Measurements from ENCODE around the gene LGR6. TPM values are rescaled to one million over a fixed set of nuclear protein-coding genes. Genes with fewer than 3 reads are reported as not detected.
A peak's percentile ranks its signal among the peaks of the same experiment; 100 is the strongest.

LGR6 gene
- total RNA-seq, 1 experiment from 2014 or later, result not detected

DNA sequence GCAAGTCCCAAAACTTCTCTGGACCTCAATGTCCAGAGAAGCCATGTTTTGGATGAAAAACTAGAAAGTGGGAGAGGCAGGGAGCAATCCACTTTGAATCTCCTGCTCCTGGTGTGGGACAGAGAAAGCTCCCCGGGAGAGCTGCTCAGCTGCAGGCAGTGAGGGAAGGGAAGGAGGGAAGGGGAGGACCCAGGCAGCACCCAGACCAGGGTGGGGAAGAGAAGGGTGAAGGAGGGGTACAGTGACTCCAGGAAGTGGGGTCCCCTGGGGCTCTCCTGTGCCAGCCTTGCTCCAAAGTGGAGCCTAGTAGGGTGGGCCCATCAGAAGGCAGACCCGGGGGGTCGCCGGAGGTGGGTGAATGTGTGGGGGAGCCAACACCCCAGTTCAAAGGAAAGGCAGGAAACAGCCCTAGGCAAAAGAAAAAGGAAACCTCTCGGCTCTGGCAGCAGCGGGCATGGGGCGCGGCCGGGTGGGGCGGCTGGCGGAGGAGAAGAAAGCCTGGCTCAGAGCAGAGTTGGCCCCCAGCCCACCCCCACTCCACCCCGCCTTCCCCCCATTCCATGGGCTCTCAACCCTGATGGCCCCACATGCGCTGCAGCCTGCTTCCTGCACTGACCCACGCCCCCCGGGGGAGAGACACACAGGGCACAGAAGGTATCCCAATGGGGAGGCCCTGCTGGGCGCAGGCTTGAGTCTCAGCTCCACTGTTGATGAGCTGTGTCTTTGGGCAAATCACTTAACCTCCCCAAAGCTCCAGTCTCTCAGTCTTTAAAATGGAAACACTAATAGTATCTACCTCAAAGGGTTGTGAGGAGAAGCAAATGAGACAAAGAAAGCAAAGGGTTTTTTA is 5.7 kb downstream of the LGR6 start:
- DNase-seq (ENCODE audit: low spot score), result no peak

DNA sequence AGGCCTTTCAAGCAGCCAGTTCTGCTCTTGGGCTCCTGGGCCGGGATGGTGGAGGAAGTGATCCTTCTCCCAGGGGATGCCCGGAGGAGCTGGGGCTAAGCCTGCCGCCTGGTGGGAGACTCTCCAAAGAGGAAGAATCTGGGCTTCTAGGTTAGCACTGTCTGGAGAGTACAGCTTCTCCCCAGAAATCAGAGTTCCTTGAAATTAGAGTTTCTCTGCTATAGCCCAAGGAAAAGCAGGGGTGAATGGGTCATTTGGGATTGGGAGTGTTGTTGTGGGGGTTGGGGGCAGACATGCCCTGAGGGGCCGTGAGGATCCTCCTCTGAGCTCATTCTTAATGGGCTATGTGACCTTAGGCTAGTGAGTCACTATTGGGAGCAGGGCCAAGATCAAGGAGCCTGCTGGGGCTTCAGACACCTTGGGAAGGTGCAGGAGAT is 6.5 kb downstream of the LGR6 start:
- no peak for DNase-seq (ENCODE audit: low spot score)

DNA sequence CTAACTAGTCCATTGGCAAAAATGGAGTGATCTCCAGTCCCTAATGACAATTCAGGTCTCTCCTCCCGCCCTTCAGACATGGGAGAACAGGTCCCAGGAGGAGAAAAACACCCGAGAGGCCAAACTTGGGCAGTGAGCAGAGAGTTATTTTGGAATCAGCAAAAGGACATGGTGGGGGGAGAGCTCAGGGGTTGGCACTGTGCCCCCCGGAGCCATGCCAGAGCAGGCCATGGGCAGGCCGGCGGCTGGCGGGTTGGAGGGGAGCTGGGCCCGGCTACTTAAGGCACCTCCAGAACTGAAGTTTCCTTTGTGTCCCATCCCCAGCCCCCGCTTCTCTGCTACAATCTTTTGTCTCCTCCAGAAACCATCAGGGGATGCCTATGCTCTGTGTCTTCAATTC is 7.1 kb downstream of the LGR6 start:
- no peak for DNase-seq (ENCODE audit: low spot score)

DNA sequence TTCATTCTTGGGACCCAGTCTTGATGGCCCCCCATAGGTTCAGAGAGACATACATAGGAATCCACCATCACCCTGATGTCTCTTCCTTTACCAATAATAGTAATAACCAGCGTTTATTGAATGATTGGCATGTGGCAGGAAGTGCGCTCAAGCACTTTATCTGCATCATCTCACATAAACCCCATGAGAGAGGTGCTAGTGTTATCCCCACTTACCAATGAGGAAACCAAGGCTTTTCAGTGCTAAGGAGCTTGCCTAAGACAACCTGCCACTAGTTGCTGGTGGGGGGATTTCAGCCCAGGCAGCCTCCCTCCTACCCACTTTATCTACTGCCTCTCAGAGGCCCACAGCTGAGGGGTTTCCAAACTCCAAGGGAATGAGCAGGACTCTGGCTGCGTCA is 7.7 kb downstream of the LGR6 start:
- DNase-seq (ENCODE audit: low spot score), result no peak

DNA sequence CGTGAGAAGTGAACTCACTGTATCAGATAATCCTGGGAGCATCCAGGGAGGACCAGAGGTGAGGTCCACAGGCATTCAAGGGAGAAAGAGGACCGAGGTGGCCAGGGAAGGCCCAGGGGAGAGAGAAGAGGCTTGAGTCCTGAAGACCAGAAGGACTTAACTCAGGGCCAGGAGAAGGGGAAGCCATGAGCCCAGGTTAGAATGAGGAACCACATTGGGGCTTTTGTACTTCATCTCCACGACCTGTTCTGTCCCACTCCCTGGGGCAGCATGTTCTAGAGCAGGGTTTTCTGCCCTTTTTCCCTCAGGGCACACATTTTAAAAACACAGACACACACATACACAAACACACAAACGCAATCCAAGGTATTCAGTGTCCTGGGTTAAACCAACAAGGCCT is 8.4 kb downstream of the LGR6 start:
- DNase-seq (ENCODE audit: low spot score), result no peak

DNA sequence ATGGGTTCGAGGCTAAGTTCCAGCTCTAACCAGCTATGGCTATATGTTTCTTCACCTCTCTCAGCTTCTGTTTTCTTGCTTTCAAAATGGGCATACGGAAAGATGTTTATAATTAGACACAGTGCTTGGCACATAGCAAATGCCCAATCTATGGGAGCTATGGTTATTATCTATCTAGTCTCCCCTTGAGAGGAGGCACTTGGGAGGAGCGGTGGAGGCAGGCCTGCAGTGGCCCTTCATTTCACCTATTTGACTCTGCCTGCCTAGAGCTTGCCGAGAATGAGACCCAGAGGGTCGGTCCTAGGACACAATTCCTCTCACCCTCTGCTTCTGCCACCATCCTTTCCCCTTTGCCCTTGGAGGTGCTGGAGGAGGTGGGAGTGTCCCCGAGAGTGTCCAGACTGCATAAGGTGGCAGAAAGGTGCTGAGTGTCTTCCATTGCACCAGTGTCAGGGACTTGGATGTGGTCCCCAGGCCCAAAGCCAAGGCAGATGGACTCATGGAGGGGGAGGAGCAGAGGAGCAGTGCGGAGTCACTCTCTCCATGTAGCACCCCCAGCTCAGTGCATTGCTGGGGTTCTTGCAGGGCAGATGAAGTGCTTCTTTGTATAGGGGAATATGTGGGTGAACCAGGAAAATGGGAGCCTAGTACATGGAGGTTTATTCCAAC is 9.0 kb downstream of the LGR6 start:
- DNase-seq (ENCODE audit: low spot score), result no peak

DNA sequence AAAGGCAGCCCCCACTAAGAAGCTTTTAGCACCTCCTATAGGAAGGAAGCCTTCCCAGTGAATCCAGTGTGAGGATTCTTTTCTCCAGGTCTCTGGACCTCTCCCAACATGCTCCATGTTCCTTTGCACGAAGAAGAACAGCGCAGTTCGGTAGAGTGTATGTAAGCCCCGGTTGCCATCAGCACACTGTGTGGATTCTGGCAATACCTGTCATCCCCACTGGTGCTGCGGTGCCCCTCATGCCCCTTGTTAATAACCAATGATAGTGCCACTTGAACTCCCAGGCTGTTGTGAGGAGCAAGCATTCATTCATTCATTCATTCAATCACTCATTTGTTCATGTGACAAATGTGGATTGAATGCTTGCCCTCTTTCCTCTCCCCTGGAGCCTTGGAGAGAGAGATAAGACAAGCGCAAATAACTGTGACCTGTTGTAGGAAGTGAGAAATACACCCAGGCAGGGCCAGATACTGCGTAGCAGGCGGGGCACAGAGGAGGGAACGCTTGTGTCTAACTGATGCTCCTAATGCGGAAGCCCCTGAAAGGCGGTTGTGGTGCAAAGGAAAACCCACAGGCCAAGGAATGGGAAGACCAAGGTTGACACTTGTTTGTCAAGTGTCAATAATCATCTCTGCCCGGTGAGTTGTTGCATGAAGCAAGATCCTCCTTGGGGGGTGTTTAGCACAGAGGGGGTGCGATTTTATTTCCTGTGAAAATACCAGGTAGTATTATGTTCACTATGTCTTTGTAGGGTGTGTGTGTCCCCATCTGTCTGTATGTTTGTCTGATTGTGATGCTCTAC is 9.8 kb downstream of the LGR6 start:
- DNase-seq (ENCODE audit: low spot score), result no peak

DNA sequence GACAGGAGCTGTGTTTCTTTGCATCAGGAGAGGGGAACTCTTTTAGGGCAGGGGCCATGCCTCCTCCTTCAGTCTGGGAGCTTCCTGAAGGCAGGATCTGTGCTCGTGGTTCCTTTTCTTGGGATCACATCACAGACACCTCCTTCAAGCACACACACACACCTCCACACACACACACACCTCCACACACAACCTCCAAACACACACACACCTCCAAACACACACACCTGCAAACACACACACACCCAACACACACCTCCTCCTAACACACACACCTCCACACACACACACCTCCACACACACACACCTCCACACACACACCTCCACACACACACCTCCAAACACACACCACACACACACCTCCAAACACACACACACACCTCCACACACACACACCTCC is 10.5 kb downstream of the LGR6 start:
- no peak for DNase-seq (ENCODE audit: low spot score)

DNA sequence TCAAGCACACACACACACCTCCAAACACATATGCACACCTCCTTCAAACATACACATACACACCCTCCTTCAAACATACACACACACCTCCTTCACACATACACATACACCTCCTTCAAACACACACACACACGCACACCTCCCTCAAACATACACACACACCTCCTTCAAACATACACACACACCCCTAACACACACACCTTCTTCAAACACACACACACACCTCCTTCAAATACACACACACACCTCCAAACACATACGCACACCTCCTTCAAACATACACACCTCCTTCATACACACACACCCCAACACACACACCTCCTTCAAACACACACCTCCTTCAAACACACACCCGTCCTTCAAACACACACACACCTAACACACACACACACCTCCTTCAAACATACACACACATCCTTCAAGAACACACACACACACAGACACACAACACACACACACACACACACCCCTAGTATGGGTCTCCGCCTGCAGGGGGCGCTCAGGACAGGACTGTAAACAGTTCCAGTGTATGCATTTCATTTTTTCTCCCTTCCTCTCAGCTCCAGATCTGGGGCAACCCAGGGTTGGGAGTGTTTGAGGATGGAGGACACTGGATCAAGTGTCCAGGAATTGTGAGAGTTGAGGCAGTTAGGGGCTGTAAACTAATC is 12.1 kb downstream of the LGR6 start:
- DNase-seq (ENCODE audit: low spot score), result no peak

DNA sequence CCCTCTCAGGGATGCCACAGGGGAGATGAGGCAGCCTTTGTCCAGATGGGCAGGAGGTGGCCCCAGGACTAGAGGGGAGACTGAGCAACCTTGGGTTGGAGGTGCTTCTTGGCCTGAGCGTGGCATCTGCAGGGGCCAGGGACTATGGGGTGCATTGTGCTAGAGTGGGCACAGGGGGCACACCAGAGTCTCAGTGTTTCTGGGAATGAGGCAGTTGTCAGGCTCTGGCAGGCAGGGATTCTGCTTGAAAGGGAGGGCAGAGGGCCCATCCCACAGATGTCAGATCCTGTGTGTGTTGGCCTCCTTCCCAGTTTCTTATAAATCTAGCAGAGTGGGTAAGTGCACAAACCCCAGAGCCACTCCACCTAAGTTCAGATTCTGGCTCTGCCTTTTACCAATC is 13.7 kb downstream of the LGR6 start:
- DNase-seq (ENCODE audit: low spot score), result peak; percentile 75

DNA sequence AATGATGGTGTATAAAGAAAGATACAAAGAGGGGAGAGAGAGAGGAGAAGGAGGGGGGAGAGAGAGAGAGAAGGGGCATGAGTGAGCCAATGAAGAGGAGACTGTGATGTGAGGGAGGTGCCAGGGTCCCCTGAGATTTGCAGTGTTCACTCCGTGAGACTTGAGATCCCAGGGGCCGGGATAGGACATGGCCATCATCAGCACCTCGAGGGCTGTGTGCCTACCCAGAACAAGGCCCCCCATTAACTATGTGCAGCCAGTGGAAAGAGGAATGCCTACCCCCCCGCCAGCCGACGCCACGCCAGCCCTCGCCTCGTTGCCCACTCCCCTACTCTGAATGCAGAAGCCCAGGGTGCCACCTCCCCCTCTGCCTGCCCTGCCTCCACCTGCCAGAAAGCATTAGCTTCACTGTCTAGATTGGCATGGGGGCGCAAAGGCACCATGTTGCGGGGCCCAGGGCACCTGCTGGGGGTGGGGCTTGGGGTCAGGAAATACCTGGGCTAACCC is 14.8 kb downstream of the LGR6 start:
- DNase-seq (ENCODE audit: low spot score), result no peak

DNA sequence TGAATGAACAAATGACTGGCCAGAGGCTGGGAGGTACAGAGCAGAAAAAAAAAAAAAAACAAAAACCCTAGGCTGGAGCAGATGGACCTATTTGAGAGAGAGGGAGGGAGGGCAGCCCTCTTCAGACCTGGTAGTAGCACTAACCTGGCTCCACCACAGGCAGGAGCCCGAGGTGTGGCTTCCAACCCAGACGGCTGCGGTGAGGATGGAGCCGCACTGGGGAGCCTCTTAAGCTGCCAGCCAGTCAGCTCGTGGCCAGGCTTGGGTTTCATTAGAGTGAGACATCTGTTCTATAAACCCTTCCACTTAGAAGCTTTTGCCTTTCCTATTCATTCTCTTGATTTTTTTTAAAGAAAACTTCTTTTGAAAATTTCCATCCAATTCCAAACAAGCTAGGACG is 16.8 kb downstream of the LGR6 start:
- peak; percentile 55 for DNase-seq (ENCODE audit: low spot score)

DNA sequence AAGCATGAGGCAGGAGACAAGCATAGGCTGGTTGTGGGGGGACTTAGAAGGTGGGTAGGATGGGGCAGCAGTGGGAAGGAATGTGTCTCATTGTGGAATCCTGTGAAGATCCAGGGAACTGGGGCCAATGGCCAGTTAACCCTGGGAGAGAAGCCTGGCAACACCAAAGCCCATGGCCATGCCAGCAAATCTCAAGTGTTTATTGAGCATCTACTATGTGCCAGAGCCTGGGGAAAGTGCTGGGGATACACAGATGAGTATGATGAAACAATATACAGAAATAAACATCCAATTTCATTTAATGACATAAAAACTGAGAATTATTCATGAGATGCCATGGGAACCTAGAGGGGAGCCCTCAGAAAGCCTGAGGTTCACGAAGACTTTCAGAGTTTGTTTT is 17.4 kb downstream of the LGR6 start:
- no peak for DNase-seq (ENCODE audit: low spot score)

DNA sequence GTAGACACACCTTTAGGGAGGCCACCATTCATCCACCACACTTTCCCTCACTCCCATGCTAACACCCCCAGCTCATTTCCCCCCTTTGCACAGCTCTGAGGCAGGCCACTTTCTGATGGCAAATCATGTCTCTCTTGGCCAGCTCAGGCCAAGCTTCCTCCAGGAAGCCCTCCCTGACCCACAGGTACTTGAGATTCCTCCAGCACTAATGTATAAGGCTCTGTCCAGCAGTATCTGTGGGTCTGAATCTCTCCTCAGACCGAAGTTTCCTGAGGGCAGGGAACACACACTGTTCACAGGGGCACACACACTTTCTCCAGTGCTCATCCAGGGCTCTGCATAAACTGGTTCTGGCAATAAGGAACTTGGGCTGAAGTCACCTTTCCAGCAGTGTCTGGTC is 19.2 kb downstream of the LGR6 start:
- DNase-seq (ENCODE audit: low spot score), result no peak

DNA sequence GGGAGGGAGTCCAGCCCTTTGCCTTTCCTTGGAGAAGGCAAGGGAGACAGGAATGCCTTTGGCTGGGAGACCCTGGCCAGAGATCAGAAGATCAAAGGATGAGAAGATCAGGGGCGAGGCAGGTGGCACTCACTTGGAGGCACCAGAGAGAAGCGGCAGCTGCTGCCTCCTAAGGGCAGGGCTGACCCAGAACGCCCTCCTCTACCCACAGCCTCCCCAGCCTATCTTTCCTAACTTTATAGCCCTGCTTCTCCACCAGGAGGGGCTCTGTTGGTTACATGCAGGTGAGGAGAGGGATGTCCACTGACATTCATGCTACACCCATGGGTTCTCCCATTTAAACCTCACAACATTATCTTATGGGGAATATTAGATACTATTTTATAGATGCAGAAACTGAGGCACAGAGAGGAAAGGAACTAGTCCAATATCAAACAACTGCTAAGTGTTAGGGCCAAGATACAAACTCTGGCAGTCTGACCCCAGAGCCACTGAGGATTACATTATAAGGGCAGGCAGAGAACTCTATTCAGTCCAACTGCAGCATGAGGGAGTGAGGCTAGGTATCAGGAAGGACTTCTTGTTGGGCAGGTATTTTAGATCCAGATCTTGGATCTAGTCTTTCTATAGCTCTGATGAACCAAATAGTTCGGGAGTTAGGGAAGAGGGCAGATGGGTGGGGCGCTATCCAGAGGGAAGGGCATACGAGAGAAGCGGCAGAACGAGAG is 19.9 kb downstream of the LGR6 start:
- no peak for DNase-seq (ENCODE audit: low spot score)

DNA sequence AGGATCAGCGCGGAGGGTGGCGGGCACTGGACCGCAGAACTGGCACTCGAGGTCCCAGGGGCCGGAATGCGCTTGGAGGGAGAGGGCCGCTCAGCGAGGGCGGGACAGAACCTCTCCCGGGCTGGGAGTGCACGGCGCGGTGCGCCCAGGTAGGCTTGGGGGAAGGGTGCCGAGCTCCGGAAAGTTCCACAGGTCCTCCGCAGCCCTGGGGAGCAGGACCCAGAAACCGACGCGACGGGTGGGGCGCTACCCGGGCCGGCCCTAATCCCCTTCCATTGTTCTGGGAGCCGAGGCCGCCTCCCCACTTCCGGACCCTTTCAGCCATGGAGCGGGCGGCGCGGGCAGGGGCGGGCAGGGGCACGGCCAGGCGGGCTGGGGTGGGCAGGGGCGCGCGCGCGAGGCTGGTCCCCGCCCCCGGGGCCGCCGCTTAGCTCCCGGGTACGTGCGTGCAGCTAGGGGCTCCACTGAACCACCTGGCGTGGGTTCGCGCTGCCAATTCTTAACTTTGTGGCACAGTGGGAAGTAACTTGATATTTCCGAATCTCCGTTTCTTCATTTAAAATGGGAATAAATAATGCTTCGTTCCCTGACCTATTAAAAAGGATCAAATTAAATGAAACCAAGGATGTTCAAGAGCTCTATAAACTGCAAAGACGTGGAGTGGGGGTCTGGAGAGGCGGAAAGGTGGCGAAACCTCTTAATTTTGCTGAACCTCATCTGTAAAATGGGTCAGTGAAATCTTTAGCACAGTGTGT is 20.7 kb downstream of the LGR6 start:
- DNase-seq (ENCODE audit: low spot score), result no peak

DNA sequence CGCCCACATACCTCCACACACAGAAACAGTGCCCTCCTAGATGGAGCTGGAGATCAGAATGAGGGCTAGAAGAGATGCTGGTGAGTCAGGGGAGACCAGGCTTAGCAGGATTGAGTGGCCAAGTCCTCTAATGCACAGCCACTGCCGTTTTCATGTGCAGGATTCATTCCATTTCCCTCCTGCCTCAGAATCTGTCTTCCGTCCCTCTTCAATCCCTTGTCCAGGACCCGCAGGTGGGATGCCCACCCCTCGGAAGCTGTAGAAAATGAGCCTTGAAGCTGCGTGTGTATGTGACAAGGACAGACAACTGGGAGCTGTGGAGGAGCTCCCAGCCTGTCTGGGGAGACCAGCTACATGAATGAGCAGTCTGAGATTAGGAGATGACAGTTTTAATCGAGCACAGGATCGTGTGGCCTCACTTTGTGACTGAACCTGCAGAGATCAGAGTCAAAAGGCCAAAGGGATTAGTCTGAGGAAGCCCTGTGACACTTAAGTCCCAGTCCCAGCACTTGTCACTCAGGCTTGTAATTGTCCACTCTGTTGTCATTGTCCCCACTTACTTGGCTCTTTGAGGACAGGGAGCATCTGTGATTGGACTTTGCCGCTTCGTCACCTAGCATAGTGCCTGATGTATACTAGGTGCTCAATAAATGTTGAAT is 22.0 kb downstream of the LGR6 start:
- DNase-seq (ENCODE audit: low spot score), result no peak

DNA sequence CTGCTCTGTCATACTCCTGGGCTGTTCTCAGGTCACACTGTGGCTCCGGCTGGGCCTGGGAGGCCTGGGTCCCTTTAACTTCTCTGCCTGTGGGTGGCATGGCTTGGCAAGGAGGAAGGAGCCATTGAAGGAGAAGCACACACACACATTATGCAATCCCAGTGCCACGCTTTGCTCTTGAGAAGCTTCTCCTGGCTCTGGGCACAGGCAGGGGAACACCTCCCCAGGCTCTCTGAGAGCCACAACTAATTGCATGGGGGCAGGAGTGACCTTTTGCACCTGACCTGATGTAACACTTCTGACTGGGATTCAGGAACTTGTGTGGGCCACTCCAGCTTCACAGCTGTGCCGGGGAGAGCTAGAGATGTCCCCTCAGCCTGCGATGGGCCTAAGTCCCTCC is 23.1 kb downstream of the LGR6 start:
- no peak for DNase-seq (ENCODE audit: low spot score)

DNA sequence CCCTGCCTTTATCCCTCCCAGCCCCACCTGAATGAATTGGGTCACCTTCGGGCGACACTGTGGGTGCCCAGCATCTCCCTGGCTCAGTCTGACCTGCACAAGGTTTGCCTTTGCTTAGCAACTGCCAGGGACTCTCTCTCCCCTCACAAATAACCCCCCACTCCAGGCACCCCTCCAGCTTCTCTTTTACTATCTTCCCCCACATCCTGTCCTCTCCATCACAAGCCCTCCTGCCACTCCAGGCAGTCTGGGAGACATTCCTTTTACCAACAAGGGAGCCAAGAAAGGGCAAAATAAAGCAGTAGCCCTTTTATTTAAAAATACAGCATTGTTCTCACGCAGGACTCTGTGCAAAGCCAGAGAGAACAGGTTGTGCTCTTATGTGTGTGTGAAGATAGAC is 23.9 kb downstream of the LGR6 start:
- no peak for DNase-seq (ENCODE audit: low spot score)

DNA sequence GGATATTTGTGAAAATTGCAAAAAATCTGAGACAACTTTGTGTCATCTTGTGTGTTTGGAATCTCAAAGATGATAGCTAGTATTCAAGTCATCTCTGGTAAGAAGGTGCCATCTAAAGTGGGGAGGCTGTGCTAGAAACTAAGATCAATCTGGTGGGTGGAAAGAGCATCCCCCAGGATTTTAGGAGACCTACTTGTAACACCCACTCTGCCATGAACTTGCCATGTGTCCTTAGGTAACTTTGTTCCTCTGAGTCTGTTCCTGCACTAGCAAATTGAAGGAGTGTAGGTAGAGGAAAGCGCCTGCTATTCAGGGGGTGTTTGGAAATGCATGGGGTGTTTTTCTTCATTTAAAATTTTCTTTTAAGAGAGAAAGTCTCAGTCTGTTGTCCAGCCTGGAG is 24.4 kb downstream of the LGR6 start:
- DNase-seq (ENCODE audit: low spot score), result no peak

Measured in H4 (cell line).